Left lung (tissue), 10 donors: Measurements from ENCODE around the gene MPRIP. TPM values are rescaled to one million over a fixed set of nuclear protein-coding genes. Genes with fewer than 3 reads are reported as not detected.

Experiments used
- ATAC-seq: fragments of 200-7000 bp; cut with Tn5 transposase; one replicate; pipeline ENCODE4 v1.9.1; 2020; ENCODE audit warnings: moderate library complexity
- DNase-seq, 4 donors: peaks; one replicate each; pipeline ENCODE4 v3.0.0-alpha.2; 2013 to 2020
- H3K27ac ChIP-seq, 2 donors: fragments of 200-600 bp; sonication (generic) in 1 of 2; one replicate each; pipeline versions ENCODE4 v1.5.0 to v1.8.0; 2020 to 2021
- H3K27me3 ChIP-seq, 2 donors: fragments of 200-600 bp; sonication (generic) in 1 of 2; one replicate each; pipeline versions ENCODE4 v1.5.0 to v1.8.0; 2020 to 2021
- H3K36me3 ChIP-seq, 2 donors: fragments of 200-600 bp; sonication (generic) in 1 of 2; one replicate each; pipeline versions ENCODE4 v1.5.0 to v1.8.0; 2020 to 2021
- H3K4me1 ChIP-seq, 2 donors: fragments of 200-600 bp; one replicate each; pipeline ENCODE4 v1.8.0; 2021
- H3K4me3 ChIP-seq, 2 donors: fragments of 200-600 bp; sonication (generic) in 1 of 2; one replicate each; pipeline versions ENCODE4 v1.5.0 to v1.8.0; 2020 to 2021; ENCODE audit warnings: mild to moderate bottlenecking in 1 of 2
- H3K9me3 ChIP-seq, 2 donors: fragments of 200-600 bp; sonication (generic) in 1 of 2; one replicate each; pipeline versions ENCODE4 v1.5.0 to v1.8.0; 2020 to 2021
- CTCF ChIP-seq, 2 donors: fragments of 200-600 bp; sonication (generic) in 1 of 2; IDR thresholded peaks; one replicate each; pipeline versions ENCODE4 v1.5.0 to v1.8.0; 2021; ENCODE audit warnings: antibody characterized with exemption in 2 of 2
- intact Hi-C, 2 donors: fragments of 100-400 bp; cut with DNase I; formaldehyde crosslinking; loops; one replicate each; pipeline versions ENCODE4 v1.11.2 to v1.14.2; 2022
- polyA plus RNA-seq, 6 donors: library from polyadenylated mRNA; unstranded; fragments of 120-200 nt; gene quantifications; one replicate each; pipeline ENCODE4 v1.2.1, GENCODE V29; 2013; ENCODE audit not compliant: insufficient read length in 6 of 6
- total RNA-seq, 2 donors: library from RNA; stranded (reverse); fragmentation: NEBNext Ultra II Directional; extraction: Animal tissue kit (Norgen Biotek cat#: 25700); gene quantifications; one replicate each; pipeline ENCODE4 v1.2.1, GENCODE V29; 2021
- donor health status: DM: no; HTN: yes; CAD: no.
- donor health status: DM: no; HTN: no; CAD: no.

The MPRIP gene
- total and polyA plus RNA-seq, 8 donors = 221 to 338 (median 257) TPM

- intact Hi-C loops = loop anchor here in 1 of 2 donors (10.0 kb wide), 1 partner anchor 51 kb away; no protein-coding TSS in a partner anchor
- peaks cover 35 to 71% of the 10 kb centered on the region in 2 donors for H3K4me1 ChIP-seq
- H3K9me3 ChIP-seq = no peaks in the 10 kb centered on the region
- no peaks in the 10 kb centered on the region for H3K27me3 ChIP-seq
- H3K27ac ChIP-seq = peak overlapping the region in 1 of 2 donors; percentile 39
- no peak overlapping the region for H3K4me3 ChIP-seq
- no peak for TF ChIP-seq CTCF (IDR thresholded peaks at IDR 0.05)
- DNase-seq = no peak
- no peak for ATAC-seq
- peaks cover 0 to 9% of the 10 kb centered on the region in 2 donors for H3K36me3 ChIP-seq
Measured at GRCh38 chr17:17053446-17054379, 11.5 kb downstream of the MPRIP start.

- Histone ChIP-seq H3K4me1 (peaks cover 35 to 70% of the 10 kb centered on the region in 2 donors), H3K9me3 (no peaks in the 10 kb centered on the region), H3K27ac (no peak overlapping the region), H3K4me3 (no peak overlapping the region), H3K27me3 (no peaks in the 10 kb centered on the region), H3K36me3 (peaks cover 0 to 9% of the 10 kb centered on the region in 2 donors)
- TF ChIP-seq CTCF (IDR thresholded peaks at IDR 0.05) = no peak
- ATAC-seq (no peak), DNase-seq (no peak)
- intact Hi-C loops = loop anchor here in 1 of 2 donors (10.0 kb wide), 1 partner anchor 50 kb away; no protein-coding TSS in a partner anchor
Measured at GRCh38 chr17:17054636-17055035, 12.4 kb downstream of the MPRIP start.

- H3K4me1 ChIP-seq = peaks cover 35 to 66% of the 10 kb centered on the region in 2 donors
- H3K4me3 ChIP-seq = no peak overlapping the region
- peaks cover 0 to 9% of the 10 kb centered on the region in 2 donors for H3K36me3 ChIP-seq
- intact Hi-C loops = loop anchor here in 1 of 2 donors (10.0 kb wide), 1 partner anchor 49 kb away; no protein-coding TSS in a partner anchor
- no peaks in the 10 kb centered on the region for H3K27me3 ChIP-seq
- ATAC-seq (peak; percentile 36), DNase-seq (no peak)
- no peak for TF ChIP-seq CTCF (IDR thresholded peaks at IDR 0.05)
- H3K9me3 ChIP-seq = no peaks in the 10 kb centered on the region
- peak overlapping the region; percentile 36 to 40 for H3K27ac ChIP-seq
Measured at GRCh38 chr17:17055286-17056155, 13.3 kb downstream of the MPRIP start.

- intact Hi-C loops = loop anchor here in 1 of 2 donors (10.0 kb wide), 1 partner anchor 49 kb away; no protein-coding TSS in a partner anchor
- Histone ChIP-seq H3K4me3 (no peak overlapping the region), H3K27ac (peak overlapping the region; percentile 36 to 40), H3K9me3 (no peaks in the 10 kb centered on the region), H3K4me1 (peaks cover 35 to 60% of the 10 kb centered on the region in 2 donors), H3K36me3 (peaks cover 0 to 9% of the 10 kb centered on the region in 2 donors), H3K27me3 (no peaks in the 10 kb centered on the region)
- DNase-seq = no peak
- no peak for TF ChIP-seq CTCF (IDR thresholded peaks at IDR 0.05)
- peak; percentile 14 for ATAC-seq
Measured at GRCh38 chr17:17056156-17056539, 13.9 kb downstream of the MPRIP start.
